ENCODE measurements around the gene ZBTB44. TPM values are rescaled to one million over a fixed set of nuclear protein-coding genes. Genes with fewer than 3 reads are reported as not detected.
"Not testable (repeated sequence)": the region's sequence is repeated elsewhere in the genome, so short reads cannot be mapped to it uniquely, and the experiment has no call there.

The ZBTB44 gene
- polyA plus RNA-seq, 4 donors, result 45.0 to 65.1 (median 57.8) TPM

- DNase-seq (ENCODE audit: low read depth in 4 of 4, low spot score in 2 of 4), result no peak
Measured at GRCh38 chr11:130313383-130314183, 1.1 kb downstream of the ZBTB44 start.

- no peak for DNase-seq (ENCODE audit: low read depth in 4 of 4, low spot score in 2 of 4)
Measured at GRCh38 chr11:130312046-130312445, 2.7 kb downstream of the ZBTB44 start.

DNA sequence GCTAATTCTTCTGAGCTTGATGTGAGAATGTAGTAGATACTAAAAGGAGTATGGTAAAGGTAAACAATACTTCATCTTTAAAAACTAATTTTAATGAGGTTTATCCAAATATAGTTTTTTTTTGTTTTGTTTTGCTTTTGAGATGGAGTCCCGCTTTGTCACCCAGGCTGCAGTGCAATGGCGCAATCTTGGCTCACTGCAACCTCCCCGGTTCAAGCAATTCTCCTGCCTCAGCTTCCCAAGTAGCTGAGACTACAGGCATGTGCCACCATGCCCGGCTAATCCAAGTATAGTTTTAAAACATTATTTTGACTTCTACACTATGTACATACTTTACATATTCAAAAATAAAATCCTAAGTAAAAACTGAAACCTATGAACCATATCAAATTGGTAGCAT lies 4.1 kb downstream of the ZBTB44 start:
- DNase-seq (ENCODE audit: low read depth in 4 of 4, low spot score in 2 of 4), result no peak

- DNase-seq (ENCODE audit: low read depth in 4 of 4, low spot score in 2 of 4), result no peak
Measured at GRCh38 chr11:130308886-130309285, 5.8 kb downstream of the ZBTB44 start.

GRCh38 chr11:130308059-130308458 lies 6.7 kb downstream of the ZBTB44 start:
- no peak for DNase-seq (ENCODE audit: low read depth in 4 of 4, low spot score in 2 of 4)

DNA sequence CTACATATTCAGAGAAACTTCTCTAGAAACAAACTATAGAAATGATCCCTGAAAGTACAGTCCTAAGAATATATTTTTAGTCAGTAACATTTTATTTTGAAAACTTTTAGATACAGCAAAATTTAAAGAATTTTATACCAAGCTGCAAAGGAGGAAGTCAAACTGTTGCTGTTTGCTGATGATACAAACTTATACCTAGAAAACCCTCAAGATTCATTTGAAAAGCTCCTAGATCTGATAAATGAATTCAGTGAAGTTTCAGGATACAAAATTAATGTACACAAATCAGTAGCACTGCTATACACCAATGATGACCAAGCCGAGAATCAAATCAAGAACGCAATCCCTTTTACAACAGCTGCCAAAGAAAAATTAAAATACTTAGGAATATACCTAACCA lies 10.1 kb downstream of the ZBTB44 start:
- no peak for DNase-seq (ENCODE audit: low read depth in 4 of 4, low spot score in 2 of 4)

DNA sequence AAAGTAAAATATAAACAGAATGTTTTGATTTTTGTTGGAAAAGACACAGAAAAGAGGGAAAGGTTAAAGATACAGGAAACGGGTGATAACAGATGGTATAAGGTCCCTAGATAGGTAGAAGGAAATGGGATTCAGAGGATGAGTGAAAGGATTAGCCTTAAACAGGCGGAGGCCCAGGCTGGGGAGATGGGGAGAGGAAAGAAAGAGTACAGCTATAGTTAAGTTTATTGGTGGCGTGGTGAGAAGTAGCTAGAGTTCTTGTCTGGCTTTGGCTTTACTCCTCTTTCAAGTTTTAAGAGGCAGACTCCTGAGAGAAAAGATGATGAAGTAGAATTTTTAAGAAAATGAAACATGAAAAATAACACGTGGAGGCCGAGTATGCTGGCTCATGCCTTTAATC lies 13.7 kb downstream of the ZBTB44 start:
- DNase-seq (ENCODE audit: low read depth in 4 of 4, low spot score in 2 of 4), result no peak

- DNase-seq (ENCODE audit: low read depth in 4 of 4, low spot score in 2 of 4), result no peak
Measured at GRCh38 chr11:130300567-130300966, 14.2 kb downstream of the ZBTB44 start.

- no peak for DNase-seq (ENCODE audit: low read depth in 4 of 4, low spot score in 2 of 4)
Measured at GRCh38 chr11:130299978-130300377, 14.7 kb downstream of the ZBTB44 start.

- no peak for DNase-seq (ENCODE audit: low read depth in 4 of 4, low spot score in 2 of 4)
Measured at GRCh38 chr11:130295657-130296056, 19.1 kb downstream of the ZBTB44 start.

- no peak for DNase-seq (ENCODE audit: low read depth in 4 of 4, low spot score in 2 of 4)
Measured at GRCh38 chr11:130282111-130282510, 32.6 kb downstream of the ZBTB44 start.

DNA sequence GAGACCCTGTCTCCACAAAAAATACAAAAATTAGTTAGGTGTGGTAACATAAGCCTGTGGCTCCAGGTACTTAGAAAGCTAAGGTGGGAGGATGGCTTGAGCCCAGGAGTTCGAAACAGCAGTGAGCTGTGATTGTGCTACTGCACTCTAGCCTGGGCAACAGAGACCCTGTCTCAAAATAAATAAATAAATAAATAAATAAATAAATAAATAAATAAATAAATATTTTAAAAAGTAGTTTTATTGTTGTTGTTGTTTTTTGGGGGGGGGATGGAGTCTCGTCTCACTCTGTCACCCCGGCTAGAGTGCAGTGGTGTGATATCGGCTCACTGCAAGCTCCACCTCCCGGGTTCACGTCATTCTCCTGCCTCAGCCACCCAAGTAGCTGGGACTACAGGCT lies 33.4 kb downstream of the ZBTB44 start:
- not testable (repeated sequence) for DNase-seq (ENCODE audit: low read depth in 4 of 4, low spot score in 2 of 4)

DNA sequence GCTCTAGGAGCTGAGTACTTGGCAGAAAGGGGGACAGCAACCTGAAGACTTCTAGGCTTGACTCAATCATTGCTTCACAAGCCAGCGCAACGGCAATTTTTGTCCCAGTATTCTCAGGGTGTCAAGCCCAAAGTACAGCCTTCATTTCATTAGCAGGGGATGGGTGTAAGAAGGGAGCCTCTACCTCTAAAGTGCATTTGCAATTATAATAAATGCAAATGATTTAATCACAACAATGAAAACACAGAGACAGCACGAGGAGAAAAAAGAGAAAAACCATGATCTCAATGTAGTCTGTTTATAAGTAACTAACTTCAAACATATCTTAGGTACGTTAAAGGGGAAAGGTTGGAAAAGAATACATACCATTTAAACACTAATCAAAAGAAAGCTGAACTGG lies 34.7 kb downstream of the ZBTB44 start:
- DNase-seq (ENCODE audit: low read depth in 4 of 4, low spot score in 2 of 4), result no peak

DNA sequence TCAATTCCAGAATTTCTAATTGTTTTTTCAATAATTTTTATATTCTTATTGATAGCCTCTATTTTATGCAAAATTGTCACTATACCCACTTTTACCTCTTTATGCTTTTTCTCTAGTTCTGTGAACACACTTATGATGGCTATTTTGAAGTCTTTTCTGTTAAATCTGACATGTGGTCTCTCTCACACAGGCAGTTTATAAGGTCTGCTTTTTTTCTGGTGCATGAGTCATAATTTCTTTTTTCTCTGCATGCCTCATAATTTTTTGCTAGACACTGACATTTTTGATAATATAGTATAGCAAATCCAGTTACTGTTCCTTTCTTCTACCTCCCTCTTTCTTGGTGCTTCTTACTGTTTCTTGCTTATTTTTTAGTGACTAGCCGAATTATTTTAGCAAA lies 36.0 kb downstream of the ZBTB44 start:
- no peak for DNase-seq (ENCODE audit: low read depth in 4 of 4, low spot score in 2 of 4)

DNA sequence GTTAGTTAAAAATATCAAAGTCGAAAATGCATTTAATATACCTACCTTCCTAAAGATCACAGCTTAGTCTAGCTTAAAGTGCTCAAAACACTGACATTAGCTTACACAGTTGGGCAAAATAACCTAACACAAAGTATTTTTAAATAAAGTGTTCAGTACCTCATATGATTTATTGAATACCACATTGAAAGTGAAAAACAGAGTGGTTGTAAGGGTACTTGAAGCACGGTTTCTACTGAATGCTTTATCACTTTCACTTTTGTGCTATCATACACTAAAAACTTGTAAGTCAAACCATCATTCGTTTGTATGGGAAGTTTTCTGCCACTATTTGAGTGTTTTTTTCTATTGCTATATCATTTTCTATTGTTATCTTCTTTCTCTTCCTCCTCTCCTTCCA lies 36.6 kb downstream of the ZBTB44 start:
- no peak for DNase-seq (ENCODE audit: low read depth in 4 of 4, low spot score in 2 of 4)

DNA sequence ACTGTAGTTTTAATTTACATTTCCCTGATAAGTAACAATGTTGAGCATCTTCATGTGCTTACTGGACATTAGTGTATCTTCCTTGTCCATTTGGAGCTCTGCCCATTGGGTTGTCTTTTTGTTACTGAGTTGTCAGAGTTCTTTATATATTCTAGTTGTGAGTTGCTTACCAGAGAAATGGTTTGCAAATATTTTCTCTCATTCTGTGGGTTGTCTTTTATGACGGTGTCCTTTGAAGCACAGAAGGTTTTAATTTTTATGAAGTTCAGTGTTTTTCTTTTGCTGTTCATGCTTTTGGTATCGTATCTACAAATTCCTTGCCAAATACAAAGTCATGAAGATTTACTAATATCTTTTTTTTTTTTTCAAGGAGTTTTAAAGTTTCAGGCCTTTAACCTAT lies 42.4 kb downstream of the ZBTB44 start:
- no peak for DNase-seq (ENCODE audit: low read depth in 4 of 4, low spot score in 2 of 4)

- DNase-seq (ENCODE audit: low read depth in 4 of 4, low spot score in 2 of 4), result no peak
Measured at GRCh38 chr11:130269326-130269943, 45.3 kb downstream of the ZBTB44 start.

- no peak for DNase-seq (ENCODE audit: low read depth in 4 of 4, low spot score in 2 of 4)
Measured at GRCh38 chr11:130263351-130263750, 51.4 kb downstream of the ZBTB44 start.

GRCh38 chr11:130262424-130262823 lies 52.3 kb downstream of the ZBTB44 start:
- no peak for DNase-seq (ENCODE audit: low read depth in 4 of 4, low spot score in 2 of 4)

- no peak for DNase-seq (ENCODE audit: low read depth in 4 of 4, low spot score in 2 of 4)
Measured at GRCh38 chr11:130261571-130261970, 53.1 kb downstream of the ZBTB44 start.

DNA sequence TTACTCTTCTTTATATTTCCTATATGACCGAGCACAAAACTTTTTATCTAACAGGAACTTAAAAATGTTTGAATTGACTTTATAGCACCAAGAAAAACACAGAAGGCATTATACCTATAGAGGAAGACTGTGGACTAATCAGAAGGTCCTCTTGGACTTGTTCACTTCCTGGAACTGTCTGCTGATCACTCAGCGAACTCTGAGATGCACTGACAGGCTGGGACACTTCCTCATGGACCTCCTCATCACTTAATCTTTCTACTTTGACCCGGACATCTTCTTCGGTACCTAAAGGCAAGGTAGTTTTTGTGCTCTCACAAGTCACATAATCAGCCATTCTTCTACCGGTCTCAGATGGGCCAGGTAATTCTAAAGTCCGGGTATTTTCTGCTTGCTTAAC lies 54.0 kb downstream of the ZBTB44 start:
- no peak for DNase-seq (ENCODE audit: low read depth in 4 of 4, low spot score in 2 of 4)

DNA sequence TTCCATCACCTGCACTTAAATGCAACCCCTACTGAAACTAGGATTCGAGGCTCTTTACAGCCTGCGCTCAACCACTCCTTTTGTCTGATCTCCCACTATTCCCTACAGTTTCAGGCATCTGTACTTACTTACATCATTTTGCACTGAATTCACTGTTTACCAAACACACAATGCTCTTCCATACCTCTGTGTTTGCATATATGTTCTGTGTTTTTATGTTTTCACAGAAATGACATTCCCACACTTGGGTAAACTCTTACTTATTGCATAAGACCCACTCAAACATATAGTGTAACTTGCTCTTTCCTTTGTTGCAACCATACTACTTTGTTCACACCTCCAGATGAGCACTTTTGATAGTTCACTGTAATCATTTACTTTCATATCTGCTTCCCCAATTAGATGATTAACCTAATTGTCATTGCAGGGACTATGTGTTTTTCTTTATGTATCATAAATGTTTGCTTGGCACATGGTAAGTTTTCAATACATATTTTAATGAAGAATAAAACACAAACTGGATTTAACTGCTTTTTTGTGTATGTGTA lies 54.6 kb downstream of the ZBTB44 start:
- DNase-seq (ENCODE audit: low read depth in 4 of 4, low spot score in 2 of 4), result no peak
